GM18499 (cell line): ENCODE measurements around the gene CDC40.
A peak's percentile ranks its signal among the peaks of the same experiment; 100 is the strongest.

ENCODE experiments used
- ATAC-seq: cut with Tn5 transposase; IDR thresholded peaks from one replicate; pipeline ENCODE4 v1.9.1; 2021; ENCODE audit warnings: moderate number of reproducible peaks; ENCODE audit not compliant: insufficient read depth, unreplicated experiment

The CDC40 gene

DNA sequence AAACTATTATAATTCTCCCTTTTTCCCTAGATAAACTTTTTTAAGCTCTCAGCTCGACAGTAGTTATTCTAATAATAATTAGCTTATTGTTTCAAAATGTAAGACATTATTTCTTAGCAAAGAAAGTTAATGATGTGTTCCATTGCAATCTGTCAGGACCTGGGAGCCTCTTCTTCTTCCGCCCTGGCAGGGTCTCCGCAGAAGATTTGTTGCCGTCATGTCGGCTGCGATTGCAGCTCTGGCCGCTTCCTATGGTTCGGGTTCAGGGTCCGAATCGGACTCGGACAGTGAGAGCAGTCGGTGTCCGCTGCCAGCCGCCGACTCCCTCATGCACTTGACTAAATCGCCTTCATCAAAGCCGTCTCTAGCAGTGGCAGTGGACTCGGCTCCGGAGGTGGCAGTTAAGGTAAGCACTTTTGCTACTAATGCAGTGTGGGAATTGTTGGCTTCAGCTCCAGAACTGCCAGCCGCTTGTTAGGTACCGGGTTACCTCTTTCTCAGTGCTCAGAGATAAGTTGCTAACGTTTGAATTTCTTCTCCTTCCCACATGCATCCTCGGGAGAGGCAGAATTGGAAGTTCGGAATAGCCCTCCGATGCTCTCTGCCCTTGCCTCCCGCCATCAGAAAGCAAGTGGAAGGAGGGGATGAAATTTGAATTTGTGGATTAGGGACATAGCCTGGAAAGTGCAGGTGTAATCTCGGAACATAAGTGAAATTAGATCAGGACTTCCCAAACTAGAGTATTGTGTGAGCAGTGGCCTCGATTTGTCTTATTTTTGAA, at the start of gene CDC40:
TSS of gene CDC40 (plus strand) at position 200 of the 781 bp plus-strand sequence. CDS start at position 218, 18 bp downstream.
- peak; percentile 27 for ATAC-seq

DNA sequence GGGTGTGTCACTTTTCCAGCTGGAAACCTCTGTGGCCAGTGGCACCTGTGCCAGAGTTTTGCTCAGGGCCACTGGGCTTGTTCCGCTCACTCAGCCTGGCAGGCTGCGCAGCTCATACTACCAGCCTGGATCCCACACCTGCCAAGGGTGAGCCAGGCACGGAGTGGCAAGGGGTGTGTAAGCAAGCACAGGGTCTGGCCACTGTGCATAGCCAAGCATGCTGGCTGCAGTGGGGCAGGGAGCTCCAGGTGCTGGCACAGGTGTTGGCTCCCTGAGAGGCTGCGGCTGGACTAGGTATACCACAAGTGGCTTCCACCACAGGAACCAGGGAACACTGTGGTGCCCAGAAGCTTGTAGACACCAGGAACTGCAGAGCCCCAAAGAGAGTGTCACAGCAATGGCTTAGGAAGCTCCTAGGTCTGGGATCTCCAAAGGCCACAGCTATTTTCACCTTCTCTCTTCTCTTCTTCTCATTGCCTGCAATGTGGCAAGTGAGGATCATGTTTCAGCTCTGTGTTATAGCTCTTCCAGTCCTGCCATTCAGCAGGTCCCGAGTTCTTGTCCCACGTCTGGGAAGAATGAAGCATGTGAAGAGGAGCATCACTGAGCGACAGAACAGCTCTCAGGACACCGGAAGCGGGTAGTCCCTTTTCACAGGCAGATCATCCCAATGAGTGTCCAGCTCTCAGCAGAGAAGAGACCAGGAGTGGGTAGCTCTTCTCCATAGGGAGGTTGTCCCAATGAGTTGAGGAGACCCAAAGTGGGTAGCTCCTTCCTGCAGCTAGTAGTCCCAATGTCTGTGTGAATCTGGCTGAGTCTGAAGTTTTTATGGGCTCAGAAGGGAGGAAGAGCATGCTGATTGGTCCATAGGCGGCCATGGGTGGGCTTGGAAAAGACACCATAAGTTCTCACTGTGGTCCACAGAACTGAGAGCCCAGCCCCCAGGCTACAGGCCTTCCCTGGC, 42.0 kb upstream of the CDC40 start:
- no peak for ATAC-seq

DNA sequence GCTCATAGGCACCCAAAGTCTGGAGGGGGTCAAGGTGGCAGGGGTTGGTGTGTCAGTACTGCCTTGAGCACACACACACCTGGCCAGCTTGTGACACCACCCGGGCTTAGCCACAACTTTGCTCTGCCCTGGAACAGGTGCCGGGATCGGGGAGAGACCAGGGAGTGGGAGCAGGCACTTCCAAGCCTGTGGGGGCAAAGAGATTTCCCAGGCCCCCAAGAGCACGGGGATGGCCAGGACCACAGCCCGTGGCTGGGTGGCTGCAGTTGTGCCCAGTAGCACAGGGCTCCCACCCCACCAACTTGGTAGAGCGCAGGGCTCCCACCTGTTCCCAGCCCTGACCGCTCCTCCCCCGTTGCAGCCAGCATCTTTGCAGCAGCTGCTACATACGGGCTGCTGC, 41.2 kb upstream of the CDC40 start:
- no peak for ATAC-seq

DNA sequence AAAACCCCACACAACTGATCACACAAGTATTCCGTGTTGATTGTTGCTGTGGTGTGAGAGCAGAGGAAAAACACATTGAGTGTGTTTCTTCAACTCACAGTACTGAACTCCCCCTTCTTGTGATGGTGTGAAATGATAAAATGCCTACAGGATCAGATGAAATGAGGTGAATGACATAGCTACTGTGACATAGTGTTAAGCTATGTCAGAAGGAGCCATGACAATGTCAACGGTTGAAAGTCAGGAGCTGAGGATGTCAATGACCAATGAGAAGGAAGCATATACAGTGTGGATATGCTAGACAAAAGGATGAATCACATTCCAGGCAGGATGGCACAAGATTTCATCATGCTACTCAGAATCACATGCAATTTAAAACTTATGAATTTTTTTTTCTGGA, 39.6 kb upstream of the CDC40 start:
- ATAC-seq: no peak

GRCh38 chr6:110147870-110148269, 32.4 kb upstream of the CDC40 start:
- no peak for ATAC-seq

- ATAC-seq: no peak
These were observed 21.7 kb upstream of the CDC40 start for GRCh38 chr6:110158479-110158878.

DNA sequence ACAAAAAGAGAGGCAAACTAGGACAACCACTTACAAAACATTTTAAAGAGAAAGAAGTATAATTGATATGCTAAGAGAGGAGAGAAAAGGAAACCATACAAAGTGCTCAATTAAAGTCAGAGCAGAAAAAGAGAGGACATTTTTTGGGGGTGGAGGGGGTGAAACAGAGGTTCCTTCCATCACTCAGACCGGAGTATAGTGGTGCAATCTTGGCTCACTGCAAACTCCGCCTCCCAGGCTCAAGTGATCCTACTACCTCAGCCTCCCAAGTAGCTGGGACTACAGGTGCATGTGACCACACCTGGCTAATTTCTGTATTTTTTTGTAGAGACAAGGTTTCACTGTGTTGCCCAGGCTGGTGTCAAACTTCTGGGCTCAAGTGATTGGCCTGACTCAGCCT, 10.1 kb upstream of the CDC40 start:
- ATAC-seq: no peak

- no peak for ATAC-seq
These were observed 6.6 kb upstream of the CDC40 start for GRCh38 chr6:110173506-110174132.

DNA sequence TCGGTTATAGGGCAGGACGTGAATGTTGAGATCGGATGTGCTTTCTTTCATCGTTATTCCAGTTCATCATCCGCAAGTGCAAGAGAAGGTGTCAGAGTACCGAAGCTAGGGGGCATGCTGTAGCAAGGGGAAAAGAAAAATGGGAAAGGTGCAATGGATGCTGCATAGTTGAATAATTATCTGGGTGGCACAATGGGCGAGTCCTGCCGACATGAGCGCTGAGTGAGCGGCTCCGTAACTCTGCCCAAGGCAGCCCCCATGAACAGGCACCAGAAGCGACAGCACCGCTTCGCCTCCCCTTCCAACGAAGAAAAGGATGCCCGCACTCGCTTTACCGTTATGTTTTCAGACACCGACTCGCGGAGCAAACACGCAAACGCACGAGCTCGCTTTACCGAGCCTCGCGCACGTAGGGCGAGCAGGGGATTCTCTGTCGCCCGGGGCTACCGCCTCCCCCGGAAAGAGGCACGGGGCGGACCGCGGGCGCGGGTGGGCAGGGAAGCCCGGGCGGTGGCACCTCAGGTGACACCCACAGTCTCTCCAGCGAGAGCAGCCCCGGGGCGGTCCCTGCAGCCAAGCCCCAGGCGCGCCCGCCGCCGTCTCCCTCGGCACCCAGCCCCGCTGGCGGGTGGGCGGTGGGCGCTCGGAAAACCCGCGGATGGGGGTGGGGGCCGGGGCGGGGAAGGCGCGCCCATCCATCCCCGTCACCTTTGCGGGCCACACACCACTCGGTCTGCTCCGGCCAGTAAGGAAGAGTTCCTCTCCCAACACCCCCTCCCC, 1.4 kb upstream of the CDC40 start:
- ATAC-seq: no peak

GRCh38 chr6:110179406-110180227, 610 bp upstream of the CDC40 start, which contains the start of gene WASF1:
Gene WASF1, minus strand, starts transcription at chr6:110179670. Its CDS starts 52,069 bp downstream, at chr6:110127601.
- ATAC-seq: peak; percentile 80

DNA sequence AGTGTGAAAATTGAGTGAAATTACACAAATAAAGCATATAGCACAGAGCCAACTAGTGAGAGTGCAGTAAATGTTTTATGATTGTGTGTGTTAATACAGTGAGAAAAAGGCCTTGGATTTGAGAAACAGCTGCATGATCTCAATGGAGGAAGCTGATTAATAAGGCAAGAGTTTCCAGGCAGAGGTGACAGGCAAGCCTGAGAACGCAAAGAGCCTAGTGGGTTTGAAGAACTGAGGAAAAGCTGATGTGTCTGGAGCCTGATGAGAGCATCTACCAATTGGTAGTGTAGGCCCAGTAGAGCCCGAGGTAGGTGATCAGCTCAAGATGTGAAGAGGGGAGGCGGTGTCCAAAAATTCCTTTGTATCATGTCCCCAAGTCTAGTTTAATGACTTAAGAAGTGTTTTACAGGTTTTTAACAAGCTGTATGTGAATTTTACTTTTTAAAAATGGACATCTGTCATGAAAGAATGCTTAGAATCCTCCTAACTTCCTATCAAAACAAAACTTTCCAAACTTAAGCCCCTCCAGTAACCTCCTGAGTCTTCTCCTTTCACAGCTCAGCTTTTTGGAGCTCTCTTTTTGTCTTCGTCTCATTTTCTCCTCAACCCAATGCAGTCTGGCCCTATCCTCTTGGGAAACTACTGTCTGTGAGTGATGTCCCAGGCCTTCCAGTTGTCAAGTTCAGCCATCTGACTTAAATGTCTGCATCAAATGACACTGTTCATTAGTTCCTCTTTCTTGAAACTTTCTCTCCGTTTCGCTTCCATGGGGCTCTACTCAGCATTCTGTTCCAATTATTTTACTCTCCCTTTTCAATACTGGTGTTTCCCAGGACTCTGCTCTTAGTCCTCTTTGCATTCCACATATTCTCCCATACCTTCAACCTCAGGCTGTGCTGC, 1.2 kb downstream of the CDC40 start:
- ATAC-seq: no peak

GRCh38 chr6:110183292-110183885, 3.2 kb downstream of the CDC40 start:
- ATAC-seq: no peak

DNA sequence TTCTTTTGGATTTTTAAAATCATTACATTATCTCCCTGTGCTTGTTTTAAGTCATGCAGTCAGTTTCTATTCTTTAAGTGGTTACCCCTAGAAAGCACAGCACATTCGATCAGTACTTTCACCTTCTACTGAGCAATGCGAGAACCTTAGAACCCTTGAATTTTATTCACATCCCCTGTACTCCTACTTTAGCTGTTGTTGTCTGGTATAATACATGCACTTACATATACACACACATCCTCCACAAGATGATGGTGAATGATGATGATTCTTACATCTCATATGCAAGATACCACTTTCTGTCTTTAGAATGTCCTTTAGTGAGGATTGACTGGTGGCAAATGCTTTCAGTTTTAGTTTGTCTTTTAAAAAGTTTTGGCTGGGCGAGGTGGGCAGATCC, 5.7 kb downstream of the CDC40 start:
- ATAC-seq: peak; percentile 65

- no peak for ATAC-seq
These were observed 8.6 kb downstream of the CDC40 start for GRCh38 chr6:110188791-110189190.

- no peak for ATAC-seq
These were observed 10.5 kb downstream of the CDC40 start for GRCh38 chr6:110190726-110191125.

GRCh38 chr6:110191477-110191876, 11.2 kb downstream of the CDC40 start:
- no peak for ATAC-seq

GRCh38 chr6:110195639-110196038, 15.4 kb downstream of the CDC40 start:
- no peak for ATAC-seq

- ATAC-seq: no peak
These were observed 16.6 kb downstream of the CDC40 start for GRCh38 chr6:110196874-110197273.
